Astrocyte (in vitro differentiated cells and primary cell): ENCODE results near the gene STON1. TPM values are rescaled to one million over a fixed set of nuclear protein-coding genes. Genes with fewer than 3 reads are reported as not detected.

ENCODE experiments used
- DNase-seq: peaks from one replicate; pipeline ENCODE4 v3.0.0-alpha.2; 2010; ENCODE audit warnings: low read depth
- FAIRE-seq: peaks from 2 replicates; lab custom pipeline; 2011; peaks lifted over from hg19 to GRCh38; lab: Jason Lieb, UNC
- H2AFZ ChIP-seq: 2 replicates; pipeline ENCODE4 v1.6.0; 2012; ENCODE audit warnings: low read depth, low read length, inconsistent platforms
- H3K27ac ChIP-seq: 2 replicates; pipeline ENCODE4 v1.5.1; 2011; ENCODE audit warnings: low read depth, low read length, inconsistent platforms
- H3K27me3 ChIP-seq: 2 replicates; pipeline ENCODE4 v1.6.0; 2011; ENCODE audit warnings: low read length, inconsistent platforms; ENCODE audit not compliant: insufficient read depth
- H3K36me3 ChIP-seq: 2 replicates; pipeline ENCODE4 v1.5.1; 2011; ENCODE audit warnings: low read length, inconsistent platforms; ENCODE audit not compliant: insufficient read depth
- H3K4me1 ChIP-seq: 2 replicates; pipeline ENCODE4 v1.5.1; 2011; ENCODE audit warnings: low read length, inconsistent platforms; ENCODE audit not compliant: insufficient read depth
- H3K4me2 ChIP-seq: 2 replicates; pipeline ENCODE4 v1.6.0; 2012; ENCODE audit warnings: low read length, inconsistent platforms
- H3K4me3 ChIP-seq: 2 replicates; pipeline ENCODE4 v1.5.1; 2011; ENCODE audit warnings: low read depth, mild to moderate bottlenecking, low read length, inconsistent platforms; ENCODE audit not compliant: insufficient read depth
- H3K79me2 ChIP-seq: 2 replicates; pipeline ENCODE4 v1.6.0; 2012; ENCODE audit warnings: mild to moderate bottlenecking, low read length, inconsistent platforms; ENCODE audit not compliant: insufficient read depth
- H3K9ac ChIP-seq: 2 replicates; pipeline ENCODE4 v1.6.0; 2012; ENCODE audit warnings: mild to moderate bottlenecking, low read length, inconsistent platforms
- H3K9me3 ChIP-seq: 2 replicates; pipeline ENCODE4 v1.5.1; 2012; ENCODE audit warnings: low read depth, mild to moderate bottlenecking, low read length, inconsistent platforms; ENCODE audit not compliant: insufficient read depth
- H4K20me1 ChIP-seq: 2 replicates; pipeline ENCODE4 v1.6.0; 2012; ENCODE audit warnings: low read length, inconsistent platforms; ENCODE audit not compliant: insufficient read depth
- H3K27ac Mint-ChIP-seq: one replicate; pipeline ENCODE4 v1.8.0; 2021; ENCODE audit warnings: mild to moderate bottlenecking, mixed read lengths; ENCODE audit not compliant: unreplicated experiment
- H3K27me3 Mint-ChIP-seq: one replicate; pipeline ENCODE4 v1.8.0; 2021; ENCODE audit warnings: low read depth, mixed read lengths; ENCODE audit not compliant: unreplicated experiment
- H3K36me3 Mint-ChIP-seq: one replicate; pipeline ENCODE4 v1.8.0; 2021; ENCODE audit warnings: low read depth, mixed read lengths; ENCODE audit not compliant: unreplicated experiment
- H3K4me1 Mint-ChIP-seq: one replicate; pipeline ENCODE4 v1.8.0; 2021; ENCODE audit warnings: low read depth, mixed read lengths; ENCODE audit not compliant: unreplicated experiment
- H3K4me3 Mint-ChIP-seq: one replicate; pipeline ENCODE4 v1.8.0; 2021; ENCODE audit warnings: mild to moderate bottlenecking, moderate library complexity, mixed read lengths; ENCODE audit not compliant: unreplicated experiment
- H3K9me3 Mint-ChIP-seq: one replicate; pipeline ENCODE4 v1.8.0; 2021; ENCODE audit warnings: mild to moderate bottlenecking, mixed read lengths; ENCODE audit not compliant: unreplicated experiment
- CTCF ChIP-seq: IDR thresholded peaks from 2 replicates; pipeline ENCODE4 v1.5.1; 2011; ENCODE audit warnings: low read depth, mild to moderate bottlenecking, inconsistent platforms, low read length, moderate library complexity; ENCODE audit not compliant: insufficient read depth
- EZH2 ChIP-seq: IDR thresholded peaks from 2 replicates; pipeline ENCODE4 v1.6.1; 2012; ENCODE audit warnings: mild to moderate bottlenecking, low read length, inconsistent platforms; ENCODE audit not compliant: insufficient read depth
- total RNA-seq: library from RNA; stranded (reverse); gene quantifications from 2 replicates; pipeline ENCODE4 v1.2.1, GENCODE V29; 2021

The STON1 gene
- total RNA-seq, 1 donor from 2014 or later = 7.3 TPM

GRCh38 chr2:48540237-48540935, 10.4 kb downstream of the STON1 start:
- no peak for FAIRE-seq
- TF ChIP-seq EZH2 (no peak), CTCF (no peak)
- no peak for DNase-seq
- no peak overlapping the region for H3K4me2 ChIP-seq
- no peaks in the 10 kb centered on the region for H4K20me1 ChIP-seq
- H3K36me3 Mint-ChIP-seq = peaks cover 4% of the 10 kb centered on the region
- H3K4me3 ChIP-seq = no peak overlapping the region
- H3K4me3 Mint-ChIP-seq = no peak overlapping the region
- no peaks in the 10 kb centered on the region for H3K9me3 ChIP-seq
- H3K4me1 Mint-ChIP-seq = no peaks in the 10 kb centered on the region
- no peaks in the 10 kb centered on the region for H3K27me3 Mint-ChIP-seq
- H3K4me1 ChIP-seq = no peaks in the 10 kb centered on the region
- H3K9me3 Mint-ChIP-seq = no peaks in the 10 kb centered on the region
- no peak overlapping the region for H2AFZ ChIP-seq
- no peak overlapping the region for H3K27ac Mint-ChIP-seq
- no peaks in the 10 kb centered on the region for H3K27me3 ChIP-seq
- H3K36me3 ChIP-seq = no peaks in the 10 kb centered on the region
- no peak overlapping the region for H3K27ac ChIP-seq
- H3K9ac ChIP-seq = no peak overlapping the region
- H3K79me2 ChIP-seq = no peaks in the 10 kb centered on the region

GRCh38 chr2:48541666-48542389, 11.9 kb downstream of the STON1 start:
- Mint-ChIP-seq H3K27ac (no peak overlapping the region), H3K27me3 (no peaks in the 10 kb centered on the region), H3K4me1 (no peaks in the 10 kb centered on the region), H3K4me3 (no peak overlapping the region), H3K9me3 (no peaks in the 10 kb centered on the region), H3K36me3 (peaks cover 5% of the 10 kb centered on the region)
- no peak for TF ChIP-seq EZH2
- no peak for TF ChIP-seq CTCF
- Histone ChIP-seq H3K27ac (no peak overlapping the region), H3K4me2 (no peak overlapping the region), H3K4me1 (no peaks in the 10 kb centered on the region), H3K9ac (no peak overlapping the region), H3K79me2 (no peaks in the 10 kb centered on the region), H2AFZ (no peak overlapping the region), H3K27me3 (no peaks in the 10 kb centered on the region), H4K20me1 (no peaks in the 10 kb centered on the region), H3K9me3 (no peaks in the 10 kb centered on the region), H3K4me3 (no peak overlapping the region), H3K36me3 (no peaks in the 10 kb centered on the region)
- no peak for FAIRE-seq
- no peak for DNase-seq

GRCh38 chr2:48543895-48544294, 13.9 kb downstream of the STON1 start:
- H3K27ac Mint-ChIP-seq = no peak overlapping the region
- Histone ChIP-seq H3K36me3 (no peaks in the 10 kb centered on the region), H3K4me3 (no peak overlapping the region), H3K27me3 (no peaks in the 10 kb centered on the region), H3K9ac (no peak overlapping the region), H3K27ac (no peak overlapping the region), H3K4me1 (peaks cover 2% of the 10 kb centered on the region), H3K79me2 (no peaks in the 10 kb centered on the region), H3K9me3 (no peaks in the 10 kb centered on the region), H2AFZ (no peak overlapping the region), H3K4me2 (no peak overlapping the region), H4K20me1 (peaks cover 4% of the 10 kb centered on the region)
- H3K4me3 Mint-ChIP-seq = no peak overlapping the region
- DNase-seq (no peak), FAIRE-seq (no peak)
- H3K27me3 Mint-ChIP-seq = no peaks in the 10 kb centered on the region
- TF ChIP-seq CTCF (no peak), EZH2 (no peak)
- no peaks in the 10 kb centered on the region for H3K9me3 Mint-ChIP-seq
- peaks cover 9% of the 10 kb centered on the region for H3K4me1 Mint-ChIP-seq
- peaks cover 6% of the 10 kb centered on the region for H3K36me3 Mint-ChIP-seq
